IPS DF 4.7 (cell line): ENCODE measurements around the gene YEATS2.

Experiments used
- DNase-seq: peaks from one replicate; pipeline ENCODE4 v3.0.0-alpha.2; 2013; ENCODE audit warnings: low spot score; ENCODE audit errors: extremely low read depth

Gene YEATS2

DNA sequence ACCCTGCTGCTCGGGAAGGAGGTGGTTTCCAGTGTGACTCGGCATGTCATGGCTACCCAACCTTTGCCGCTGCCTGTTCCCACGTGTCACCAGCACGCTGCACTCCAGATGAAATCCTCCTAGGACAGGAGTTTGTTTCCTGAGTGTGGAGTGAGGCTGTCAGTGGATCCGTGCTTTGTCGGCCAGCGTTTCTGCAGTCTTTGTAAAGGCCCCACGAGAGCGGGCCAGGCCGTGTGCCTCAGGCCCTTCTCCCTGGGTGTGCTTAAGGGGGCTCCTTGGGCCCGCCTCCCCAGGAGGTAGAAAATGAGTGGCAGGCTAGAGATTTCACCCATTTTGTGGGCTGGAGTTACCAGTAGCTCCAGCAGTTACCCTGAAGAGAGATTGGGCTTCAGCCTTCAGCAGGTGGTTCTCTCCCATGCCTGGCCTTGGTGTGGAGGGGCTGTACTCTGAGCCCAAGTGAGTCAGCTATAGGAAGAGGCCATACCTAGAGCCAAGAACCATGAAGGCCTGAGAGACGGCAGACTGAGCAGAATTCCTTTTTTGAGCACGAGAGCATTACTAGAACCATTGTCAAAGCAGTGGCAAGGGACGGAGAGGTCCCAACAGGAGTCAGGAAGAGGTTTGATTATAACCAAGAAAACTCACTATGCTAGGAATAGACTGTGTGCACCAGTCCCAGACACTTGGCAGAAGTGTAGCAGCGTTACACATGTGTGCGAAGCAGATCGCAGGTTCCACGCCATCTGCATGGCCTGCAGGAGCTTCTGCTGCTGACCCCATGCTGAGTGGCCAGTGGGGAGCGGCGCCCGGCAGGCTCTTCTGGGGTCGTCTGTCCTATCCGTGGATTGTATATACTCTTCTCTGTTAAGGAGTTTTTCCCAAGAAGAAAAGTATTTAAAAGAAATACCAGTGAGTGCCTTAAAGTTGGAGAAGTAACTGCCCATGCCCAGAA, 113.3 kb downstream of the YEATS2 start:
- DNase-seq: no peak

DNA sequence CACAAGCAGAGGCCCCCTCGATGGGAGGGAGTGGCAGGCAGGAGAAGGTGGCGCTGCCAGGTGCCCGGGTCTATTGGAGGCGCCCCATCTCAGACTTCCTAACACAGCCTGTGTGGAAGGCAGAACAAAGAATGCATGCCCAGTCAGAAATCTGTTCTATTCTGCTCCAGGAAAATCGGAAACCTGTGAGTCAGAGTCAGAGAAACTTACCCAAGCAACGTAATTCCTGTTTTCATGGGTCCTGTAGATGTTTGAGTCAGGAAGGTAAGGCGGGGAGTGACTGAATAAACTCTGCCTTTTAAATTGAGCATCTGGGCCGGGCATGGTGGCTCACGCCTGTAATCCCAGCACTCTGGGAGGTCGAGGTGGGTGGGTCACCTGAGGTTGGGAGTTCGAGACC, 114.0 kb downstream of the YEATS2 start:
- no peak for DNase-seq

GRCh38 chr3:183812761-183813445, 115.3 kb downstream of the YEATS2 start:
- DNase-seq: no peak

DNA sequence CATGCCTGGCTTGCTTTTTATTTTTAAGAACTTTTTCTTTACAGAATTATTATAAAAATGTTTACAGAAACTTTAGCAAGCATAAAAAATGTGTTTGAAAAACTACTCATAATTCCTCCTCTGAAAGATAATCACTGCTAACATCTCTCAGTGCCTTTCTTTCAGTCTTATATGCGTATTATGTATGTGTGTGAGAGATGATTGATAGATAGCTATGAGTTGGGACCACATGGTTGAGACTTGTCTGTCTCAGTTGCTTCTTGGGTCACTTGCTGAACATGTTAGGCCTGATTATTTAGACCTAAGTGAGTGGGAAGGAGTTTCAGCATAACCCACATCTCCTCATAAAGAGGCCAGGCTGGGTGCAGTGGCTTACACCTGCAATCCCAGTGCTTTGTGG, 116.6 kb downstream of the YEATS2 start:
- no peak for DNase-seq

GRCh38 chr3:183815563-183815940, 118.0 kb downstream of the YEATS2 start:
- DNase-seq: no peak

- DNase-seq: no peak
Measured at GRCh38 chr3:183815951-183816475, 118.4 kb downstream of the YEATS2 start.

DNA sequence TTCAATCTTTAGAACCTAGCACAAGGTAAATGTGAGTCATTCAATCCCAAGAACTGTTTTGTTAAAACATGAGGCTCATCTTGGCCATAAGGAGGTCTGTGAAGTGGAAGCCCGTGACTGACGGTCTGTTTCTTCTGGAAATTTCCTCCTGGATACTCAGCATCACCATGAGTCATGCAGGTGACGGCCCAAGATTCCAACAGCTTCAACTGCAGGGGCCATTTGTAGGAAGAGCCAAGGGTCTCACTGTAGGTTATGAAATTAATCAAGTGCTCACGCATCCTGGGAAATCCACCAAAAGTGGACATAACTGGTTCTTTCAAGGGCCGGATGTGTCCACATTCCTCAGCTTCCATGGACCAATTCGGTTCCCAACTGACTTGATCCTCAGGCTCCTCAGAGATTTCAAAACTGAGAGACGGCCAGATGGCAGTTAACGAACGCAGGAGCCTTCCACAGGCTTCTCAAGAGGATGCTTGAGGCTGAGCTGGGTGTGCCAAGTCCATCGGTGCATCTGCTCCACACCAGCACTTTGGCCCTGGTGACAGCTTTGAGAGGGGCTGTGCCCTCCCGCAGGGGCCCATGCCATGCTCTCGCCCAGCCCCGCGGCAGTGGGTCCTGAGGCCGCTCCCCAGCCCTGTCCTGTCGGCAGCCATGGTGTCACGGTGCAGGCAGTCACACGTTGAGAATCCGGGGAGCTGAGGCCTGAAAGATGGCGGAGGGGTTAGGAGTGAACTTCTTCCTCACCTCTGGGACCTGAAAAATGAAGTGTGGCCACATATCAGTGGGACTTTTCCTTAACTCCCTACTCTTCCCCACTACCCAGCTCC, 119.3 kb downstream of the YEATS2 start:
- no peak for DNase-seq

- no peak for DNase-seq
Measured at GRCh38 chr3:183817639-183818038, 120.0 kb downstream of the YEATS2 start.

- DNase-seq: no peak
Measured at GRCh38 chr3:183818041-183818620, 120.5 kb downstream of the YEATS2 start.

DNA sequence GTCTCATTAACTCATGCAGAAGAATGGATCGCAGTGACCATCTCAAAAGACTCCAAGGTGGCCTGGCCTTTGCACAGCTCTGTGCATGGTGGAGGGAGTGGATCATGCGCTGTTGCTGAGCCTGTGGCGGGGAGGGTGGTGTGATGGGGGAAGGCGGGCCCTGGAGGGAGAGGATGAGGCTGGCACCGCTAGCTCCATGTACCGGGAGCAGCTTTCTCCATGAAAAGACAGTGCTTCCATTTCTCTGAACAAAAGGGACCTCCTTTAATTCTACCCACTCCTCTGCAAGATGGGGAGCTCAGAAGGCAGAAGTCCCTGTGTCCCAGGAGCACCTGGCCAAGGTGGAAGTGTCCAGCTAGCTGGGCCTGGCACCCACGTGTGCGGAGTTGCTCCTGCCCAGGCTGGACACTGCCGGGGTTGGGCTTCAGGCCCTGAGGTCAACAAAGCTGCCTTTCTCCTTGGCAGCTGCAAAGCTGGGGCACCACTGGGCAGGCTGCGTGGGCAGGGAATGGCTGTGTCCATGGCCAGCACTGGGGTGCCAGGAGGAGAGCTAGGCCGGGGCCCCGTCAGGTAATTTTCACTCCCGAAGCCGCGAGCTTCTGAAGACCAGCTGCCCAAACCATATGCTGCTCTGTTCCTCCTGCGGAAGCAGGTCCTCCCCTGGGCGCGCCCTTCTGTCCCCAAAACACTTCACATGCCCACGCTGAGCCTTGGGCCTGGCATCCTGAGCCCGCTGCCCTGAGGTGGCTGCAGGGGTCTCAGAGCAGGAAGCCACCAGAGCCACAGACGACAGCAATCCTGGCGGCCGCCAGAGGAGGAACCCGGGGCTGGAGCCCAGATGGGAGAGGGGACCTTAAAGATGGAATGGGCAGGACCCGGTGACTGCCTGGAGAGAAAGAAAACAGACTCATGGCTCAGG, 121.4 kb downstream of the YEATS2 start:
- DNase-seq: no peak

GRCh38 chr3:183819831-183820230, 122.2 kb downstream of the YEATS2 start:
- DNase-seq: no peak

- DNase-seq: no peak
Measured at GRCh38 chr3:183822631-183823030, 125.0 kb downstream of the YEATS2 start.

- DNase-seq: no peak
Measured at GRCh38 chr3:183823963-183824362, 126.4 kb downstream of the YEATS2 start.

DNA sequence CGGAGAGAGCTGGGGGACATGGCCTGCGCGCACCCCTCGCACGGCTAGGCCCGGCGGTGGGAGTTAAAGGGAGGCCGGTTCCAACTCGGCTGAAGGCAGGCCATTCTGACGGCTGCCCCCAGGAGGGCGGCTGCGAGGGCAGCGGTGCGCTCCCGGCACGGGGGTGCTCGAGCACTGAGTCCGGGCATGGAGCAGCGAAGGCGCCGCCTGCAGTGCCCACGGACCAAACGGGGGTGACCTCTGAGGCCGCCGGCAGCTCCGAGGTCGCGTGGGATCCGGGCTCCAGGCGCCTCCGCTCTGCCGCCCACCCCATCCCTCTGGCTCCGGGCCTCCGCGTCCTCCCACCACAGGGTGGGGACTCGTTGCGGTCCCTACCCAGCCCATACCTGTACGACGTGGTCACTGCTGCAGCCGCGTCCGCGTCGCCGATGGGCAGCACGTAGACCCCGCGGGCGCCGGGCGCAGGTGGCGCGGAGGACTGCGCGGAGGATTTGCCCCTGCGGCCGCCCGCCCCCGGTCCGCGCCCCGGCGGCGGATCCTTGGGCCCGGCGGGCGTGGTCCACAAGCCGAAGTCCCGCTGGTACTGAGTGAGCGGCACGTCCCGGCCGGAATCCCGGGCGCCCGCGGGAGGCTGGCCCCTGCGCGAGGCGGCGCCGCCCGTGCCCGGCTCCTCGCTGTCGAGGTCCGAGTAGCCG, 127.3 kb downstream of the YEATS2 start:
- DNase-seq: no peak

DNA sequence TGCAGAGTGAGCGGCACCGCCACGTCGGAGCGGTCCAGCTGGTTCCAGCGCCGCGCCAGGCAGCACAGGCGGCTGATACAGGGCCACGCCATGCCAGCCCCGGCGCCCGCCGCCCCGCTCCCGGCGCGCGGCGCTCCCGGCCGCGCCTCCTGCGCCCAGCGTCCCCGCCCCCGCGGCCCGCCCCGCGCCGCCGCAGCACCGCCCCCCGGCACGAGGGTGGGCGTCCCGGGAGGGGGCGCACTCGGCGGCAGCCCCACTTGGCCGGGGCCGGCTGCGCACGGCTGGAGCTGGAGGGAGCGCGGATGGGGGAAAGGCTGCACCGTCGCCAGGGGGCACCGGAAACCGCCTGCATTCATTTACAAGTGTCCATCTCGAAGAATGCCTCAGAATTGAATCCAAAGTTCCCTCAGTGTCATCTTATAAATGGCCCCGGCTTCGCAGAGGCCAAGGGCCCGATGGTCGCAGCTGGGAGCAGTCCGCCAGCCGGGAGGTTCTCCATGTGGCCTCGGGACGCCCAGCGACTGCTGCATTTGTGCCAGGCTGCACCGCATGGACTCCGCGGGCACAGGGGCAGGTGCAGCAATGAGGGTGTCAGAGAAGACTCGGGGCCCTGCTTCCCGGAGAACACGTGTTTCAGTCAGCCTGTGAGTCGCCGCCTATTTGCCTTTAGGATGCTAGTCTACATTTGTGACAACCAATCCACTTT, 128.0 kb downstream of the YEATS2 start, which contains the start of gene MAP6D1:
Gene MAP6D1, minus strand, starts transcription at position 122 of the 706 bp plus-strand sequence. Its CDS starts 30 bp downstream, at position 92.
- DNase-seq: peak; percentile 30

GRCh38 chr3:183826448-183827250, 129.1 kb downstream of the YEATS2 start:
- DNase-seq: no peak

GRCh38 chr3:183827809-183828537, 130.4 kb downstream of the YEATS2 start:
- DNase-seq: no peak
